Stimulated activated CD4-positive, alpha-beta T cell treated with anti-CD3 and anti-CD28 coated beads, Interleukin-1b, Interleukin-23, amount 100 ng/mL, for 24 hours (primary cell): ENCODE results near the gene HSPA5.
"Not testable (repeated sequence)": the region's sequence is repeated elsewhere in the genome, so short reads cannot be mapped to it uniquely, and the experiment has no call there.

ENCODE experiments used
- DNase-seq, 4 experiments: peaks; one replicate each; pipeline ENCODE4 v3.0.0-alpha.2; 2020; ENCODE audit warnings: low read depth in 4 of 4, low spot score in 1 of 4

The HSPA5 gene

DNA sequence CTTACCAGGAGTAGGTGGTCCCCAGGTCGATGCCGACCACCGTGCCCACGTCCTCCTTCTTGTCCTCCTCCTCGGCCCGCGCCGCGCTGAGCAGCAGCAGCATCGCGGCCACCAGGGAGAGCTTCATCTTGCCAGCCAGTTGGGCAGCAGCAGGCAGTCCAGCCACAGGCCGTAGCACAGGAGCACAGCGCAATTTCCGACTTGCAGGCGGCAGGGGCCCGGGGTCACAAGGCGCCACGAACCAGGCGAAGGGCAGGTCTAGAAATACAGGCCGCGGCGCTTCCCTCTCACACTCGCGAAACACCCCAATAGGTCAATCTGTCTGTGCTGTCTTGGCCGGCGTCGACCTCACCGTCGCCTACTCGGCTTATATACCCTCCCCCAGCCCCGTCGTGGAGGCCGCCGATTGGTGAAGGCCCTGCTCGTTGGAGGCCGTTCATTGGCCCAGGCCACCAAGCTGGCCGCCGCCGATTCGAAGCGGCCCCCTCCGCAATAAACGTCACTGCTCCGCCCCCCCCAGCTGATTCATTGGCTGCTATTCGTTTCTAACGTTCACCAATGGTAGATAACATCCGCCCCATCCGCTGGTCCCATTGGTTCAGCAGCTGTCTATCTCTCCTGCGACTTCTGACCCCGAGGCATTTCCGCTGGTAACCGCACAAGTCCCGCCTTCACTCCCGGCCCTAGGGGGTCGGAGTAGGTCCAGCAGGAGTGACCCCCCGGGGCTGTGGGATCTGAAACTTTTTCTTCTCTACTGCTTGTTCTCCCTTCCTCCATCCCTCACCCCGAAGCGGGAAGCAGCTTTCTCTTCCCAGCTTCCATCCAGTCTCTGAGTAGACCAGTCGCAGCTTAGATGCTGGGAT lies at the start of gene HSPA5:
Gene HSPA5 (minus strand): TSS at position 344 of the 863 bp plus-strand sequence. CDS start 217 bp downstream, at position 127.
- DNase-seq: peak; percentile 97 to 100 (median 100)

DNA sequence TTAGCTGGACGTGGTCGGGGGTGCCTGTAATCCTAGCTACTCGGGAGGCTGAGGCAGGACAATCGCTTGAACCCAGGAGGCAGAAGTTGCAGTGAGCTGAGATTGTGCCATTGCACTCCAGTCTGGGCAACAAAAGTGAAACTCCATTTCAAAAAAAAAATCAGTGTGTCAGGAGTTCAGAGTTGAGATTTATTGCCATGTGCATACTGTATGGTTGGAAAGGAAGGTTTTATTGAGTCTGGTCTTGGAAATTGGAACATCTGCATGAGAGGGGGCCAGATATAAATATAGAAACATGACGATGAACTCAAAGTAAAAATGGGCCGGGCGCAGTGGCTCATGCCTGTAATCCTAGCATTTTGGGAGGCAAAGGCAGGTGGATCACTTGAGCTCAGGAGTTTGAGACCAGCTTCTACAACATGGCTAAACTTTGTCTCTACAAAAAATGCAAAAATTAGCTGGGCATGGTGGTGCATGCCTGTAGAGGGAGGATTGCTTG lies 45.8 kb upstream of the HSPA5 start:
- not testable (repeated sequence) for DNase-seq

DNA sequence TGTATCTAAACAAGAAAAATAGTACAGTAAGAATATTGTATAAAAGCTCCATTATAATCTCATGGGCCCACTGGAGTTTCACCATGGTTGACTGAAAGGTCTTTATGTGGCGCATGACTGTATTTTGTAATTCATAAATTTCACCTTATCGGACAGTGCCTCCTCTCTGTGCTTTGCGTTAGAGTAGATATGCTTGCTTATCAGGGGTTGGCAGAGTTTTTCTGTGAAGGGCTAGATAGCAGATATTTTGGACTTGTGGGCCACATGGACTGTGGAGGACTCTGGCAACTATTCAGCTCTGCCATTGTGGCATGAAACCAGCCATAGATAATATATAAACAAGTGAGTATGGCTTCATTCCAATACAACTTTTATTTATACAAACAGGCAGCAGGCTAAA lies 43.7 kb upstream of the HSPA5 start:
- no peak for DNase-seq

DNA sequence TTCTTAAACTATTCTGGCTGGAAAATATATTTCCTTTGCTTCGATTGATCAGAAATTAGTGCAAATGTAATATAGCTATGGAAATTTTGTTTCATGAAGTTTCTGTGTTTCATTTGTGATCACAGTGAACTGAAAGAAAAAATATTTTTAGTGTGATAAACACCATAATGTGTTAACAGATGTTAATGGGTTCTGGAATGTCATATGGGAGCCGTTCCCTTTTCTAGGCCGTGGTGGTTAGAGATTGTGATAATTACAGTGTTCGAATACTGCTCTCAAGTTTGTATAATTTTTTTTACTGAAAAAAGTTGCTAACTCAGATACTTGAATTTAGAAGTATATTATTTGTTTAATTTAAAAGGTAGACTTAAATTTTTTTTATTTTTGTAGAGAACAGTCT lies 39.8 kb upstream of the HSPA5 start:
- DNase-seq: no peak

DNA sequence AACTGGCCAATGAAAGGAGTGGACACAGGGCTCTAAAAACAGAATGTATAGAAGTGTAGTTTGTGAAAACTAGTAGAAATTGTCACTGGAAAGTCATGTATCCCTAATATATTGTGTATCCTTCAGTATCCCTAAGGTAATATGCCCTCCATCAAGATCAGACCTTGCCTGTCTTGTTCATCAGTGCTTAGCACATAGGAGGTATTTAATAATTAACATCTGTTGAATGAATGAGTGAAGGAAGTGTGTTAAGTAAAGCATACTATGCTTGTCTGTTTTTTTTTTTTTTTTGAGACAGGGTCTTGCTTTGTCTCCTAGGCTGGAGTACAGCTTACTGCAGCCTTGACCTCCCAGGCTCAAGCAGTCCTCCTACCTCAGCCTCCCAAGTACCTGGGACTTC lies 36.3 kb upstream of the HSPA5 start:
- no peak for DNase-seq

DNA sequence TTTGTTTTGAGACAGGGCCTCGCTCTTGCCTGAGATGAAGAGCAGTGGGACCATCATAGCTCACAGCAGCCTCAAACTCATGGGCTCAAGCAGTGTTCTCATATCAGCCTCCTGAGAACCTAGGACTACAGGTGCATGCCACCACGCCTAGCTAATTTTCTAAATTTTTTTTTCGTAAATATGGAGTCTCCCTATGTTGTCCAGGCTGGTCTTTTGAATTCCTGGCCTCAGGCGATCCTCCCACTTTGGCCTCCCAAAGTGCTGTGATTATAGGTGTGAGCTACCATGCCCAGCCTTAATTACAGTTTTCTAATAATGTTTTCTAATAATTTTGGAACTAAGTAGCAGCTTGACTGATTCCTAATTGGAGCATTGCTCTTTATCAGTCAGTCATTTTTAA lies 35.6 kb upstream of the HSPA5 start:
- no peak for DNase-seq

DNA sequence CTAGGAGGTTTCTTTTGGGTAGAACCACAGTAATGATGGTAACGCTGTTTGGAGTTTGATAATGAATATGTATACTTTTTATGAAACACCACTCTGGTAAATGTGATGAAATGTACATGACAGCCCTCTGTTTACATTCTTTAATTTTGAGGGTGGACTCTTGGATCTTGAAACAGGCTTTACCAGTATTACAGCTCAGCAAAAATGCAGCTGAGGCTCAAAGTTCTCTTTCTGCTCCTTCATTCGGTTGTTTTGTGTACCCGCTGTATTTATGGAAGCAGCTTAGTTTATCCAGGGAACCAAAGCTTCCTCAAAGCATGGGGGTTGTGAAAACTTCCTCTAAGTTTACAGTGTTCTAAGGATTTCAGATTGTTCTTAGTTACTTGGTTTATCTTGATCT lies 31.6 kb upstream of the HSPA5 start:
- no peak for DNase-seq

DNA sequence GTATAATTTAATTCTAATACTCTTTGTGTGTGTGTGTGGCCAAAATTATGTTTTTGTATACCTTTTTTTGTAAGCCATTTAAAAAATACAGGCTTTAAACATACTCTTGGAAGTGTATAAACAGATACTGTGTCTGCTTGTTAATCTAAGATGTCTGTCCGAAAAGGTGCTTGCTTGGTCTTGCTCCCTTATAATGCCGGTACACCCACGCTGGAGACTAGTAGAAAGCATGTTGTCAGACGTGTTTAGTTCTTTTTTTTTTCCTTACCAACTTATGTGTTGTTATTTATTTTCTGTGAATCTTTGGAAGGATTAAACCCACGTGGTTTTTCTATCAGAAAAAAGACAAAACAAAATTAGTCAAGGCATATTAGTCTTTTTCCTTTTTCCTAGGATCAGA lies 29.9 kb upstream of the HSPA5 start:
- no peak for DNase-seq

DNA sequence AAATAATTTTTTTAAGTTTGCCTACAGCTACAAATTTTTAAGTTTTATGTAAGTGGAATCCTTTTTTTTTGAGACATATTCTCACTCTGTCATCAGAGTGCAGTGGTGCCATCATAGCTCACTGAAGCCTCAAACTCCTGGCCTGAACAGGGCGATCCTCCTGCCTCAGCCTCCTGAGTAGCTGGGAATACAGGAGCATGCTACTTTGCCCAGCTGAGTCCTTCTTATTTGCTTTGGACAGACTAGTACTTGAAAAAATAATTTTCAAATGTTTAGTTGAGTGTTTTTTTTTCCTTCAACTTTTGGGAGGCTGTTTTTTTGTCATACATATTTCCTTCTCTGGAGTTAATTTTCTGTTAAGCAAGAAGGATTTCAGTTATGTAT lies 27.9 kb upstream of the HSPA5 start:
- no peak for DNase-seq

DNA sequence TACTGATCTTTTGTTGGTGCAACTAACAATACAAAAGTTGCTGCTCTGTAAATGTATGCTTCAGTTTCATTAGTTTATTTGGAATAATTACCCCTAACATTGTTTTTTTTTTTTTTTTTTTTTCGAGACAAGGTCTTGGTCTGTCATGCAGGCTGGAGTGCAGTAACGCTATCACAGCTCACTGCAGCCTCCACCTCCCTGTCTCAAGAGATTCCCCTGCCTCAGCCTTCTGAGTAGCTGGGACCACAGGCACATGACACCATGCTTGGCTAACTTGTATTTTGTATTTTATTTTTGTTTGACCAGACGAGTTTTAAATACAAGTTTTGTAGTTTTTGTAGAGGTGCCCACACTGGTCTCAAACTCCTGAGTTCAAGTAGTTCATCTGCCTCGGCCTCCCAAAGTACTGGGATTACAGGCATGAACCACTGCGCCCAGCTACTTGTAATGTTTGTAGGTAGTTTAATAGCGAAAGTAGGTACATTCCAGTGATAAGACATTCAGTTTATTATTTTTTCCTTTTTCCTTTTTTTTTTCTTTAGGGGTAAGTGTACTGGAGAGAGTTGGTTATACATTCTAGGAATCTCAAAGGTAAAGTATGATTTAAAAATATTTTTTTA lies 27.4 kb upstream of the HSPA5 start:
- no peak for DNase-seq

DNA sequence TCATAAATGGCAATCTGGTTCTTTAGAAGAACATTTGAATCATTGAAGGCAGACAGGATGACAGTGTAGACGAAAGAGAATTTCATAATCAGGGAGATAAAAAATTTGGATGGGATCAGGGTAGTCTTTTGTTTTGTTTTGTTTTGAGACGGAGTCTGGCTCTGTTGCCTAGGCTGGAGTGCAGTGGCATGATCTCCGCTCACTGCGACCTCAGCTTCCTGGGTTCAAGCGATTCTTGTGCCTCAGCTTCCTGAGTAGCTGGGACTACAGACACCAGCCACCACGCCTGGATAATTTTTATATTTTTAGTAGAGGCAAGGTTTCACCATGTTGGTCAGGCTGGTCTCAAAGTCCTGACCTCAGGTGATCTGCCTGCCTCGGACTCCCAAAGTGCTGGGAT lies 22.9 kb upstream of the HSPA5 start:
- DNase-seq: not testable (repeated sequence)

DNA sequence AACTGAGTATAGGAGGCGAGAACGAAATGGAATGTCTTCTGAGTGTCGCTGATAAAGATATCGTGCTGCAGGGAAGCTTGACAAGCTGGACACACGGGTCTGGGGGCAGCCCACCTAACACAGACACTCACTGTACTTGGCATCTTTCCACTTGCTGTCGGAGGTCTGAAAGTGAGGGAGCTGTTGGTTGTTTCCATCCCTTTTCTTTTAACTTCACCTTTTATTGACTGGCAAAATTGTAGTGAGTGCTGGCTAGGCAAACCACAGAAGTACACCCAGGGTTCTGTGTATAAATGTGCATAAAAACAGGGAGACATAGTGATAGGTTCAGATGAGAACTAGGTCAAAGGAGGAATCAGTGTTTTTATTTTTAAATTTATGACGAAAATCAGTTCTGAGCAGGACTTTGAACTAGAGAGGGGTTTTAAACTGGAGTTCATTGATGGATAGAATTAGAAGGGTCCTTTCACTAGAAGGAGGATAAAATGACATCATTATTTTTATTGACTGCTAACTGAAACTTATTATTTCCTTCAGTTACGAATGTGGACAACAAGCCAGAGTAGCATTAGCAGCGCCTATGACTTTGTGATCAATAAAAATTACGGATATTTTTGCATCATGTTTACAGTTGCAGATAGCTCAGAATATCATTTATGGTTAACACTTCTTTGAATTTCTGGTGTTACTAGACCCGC lies 21.3 kb upstream of the HSPA5 start:
- no peak for DNase-seq

DNA sequence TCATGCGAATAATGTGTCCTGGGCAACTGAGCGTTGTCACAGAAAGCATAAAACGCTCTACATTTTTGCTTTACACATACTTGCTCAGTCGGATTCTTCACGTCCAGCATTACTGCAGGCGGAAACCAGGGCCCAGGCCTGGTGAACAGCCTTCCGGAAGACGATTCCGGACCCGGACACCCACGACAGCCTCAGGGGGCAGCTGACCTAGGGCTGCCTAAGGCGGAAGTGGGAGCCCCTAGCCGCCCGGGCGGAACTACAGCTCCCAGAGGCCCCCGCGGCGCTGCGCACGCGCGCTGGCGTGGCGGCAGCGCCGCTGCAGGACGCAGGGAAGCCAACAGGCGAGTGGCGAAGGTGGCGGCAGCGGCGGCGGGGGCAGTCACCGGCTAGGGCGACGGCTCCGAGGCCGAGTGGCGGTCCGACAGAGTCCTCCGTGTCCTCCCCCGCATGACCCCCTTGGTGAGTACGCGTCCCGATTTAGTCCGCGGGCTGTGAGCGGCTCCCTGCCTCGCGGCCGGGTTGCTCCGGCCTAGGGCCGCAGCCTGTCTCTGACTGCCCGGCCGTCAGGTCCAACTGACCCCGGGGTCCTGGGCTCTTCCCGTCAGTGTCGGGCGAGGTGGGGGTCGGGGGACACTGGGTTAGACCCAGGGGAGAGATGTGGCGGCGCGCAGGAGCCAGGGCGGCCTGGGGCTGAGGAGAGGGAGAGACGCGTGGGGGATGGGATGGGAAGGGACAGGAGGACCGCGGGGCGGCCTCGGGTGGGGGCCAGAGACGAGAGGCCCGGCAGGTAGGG lies 20.6 kb upstream of the HSPA5 start, which contains the start of gene GAPVD1:
Gene GAPVD1 (plus strand): TSS at position 326 of the 793 bp plus-strand sequence. CDS start 37,096 bp downstream, outside the sequence.
- peak; percentile 67 to 83 (median 77) for DNase-seq

DNA sequence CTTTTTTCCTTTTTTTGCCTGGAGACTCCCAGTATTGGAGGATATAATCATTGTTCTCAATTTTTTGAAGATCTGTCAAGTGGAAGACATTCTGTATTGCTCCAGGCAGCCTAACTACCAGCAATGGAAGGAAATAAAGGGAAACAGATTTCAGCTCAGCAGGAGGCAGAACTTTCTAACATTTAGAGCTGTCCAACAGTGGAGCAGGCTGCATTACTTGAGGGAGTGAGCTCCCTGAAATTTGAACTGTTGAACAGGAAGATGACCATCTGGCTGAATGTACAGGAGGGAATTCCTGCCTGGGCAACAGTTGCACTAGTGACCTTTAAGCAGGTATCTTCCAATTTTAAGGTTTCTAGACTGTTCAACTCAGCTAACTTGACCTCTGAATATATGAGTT lies 19.4 kb upstream of the HSPA5 start:
- DNase-seq: no peak

DNA sequence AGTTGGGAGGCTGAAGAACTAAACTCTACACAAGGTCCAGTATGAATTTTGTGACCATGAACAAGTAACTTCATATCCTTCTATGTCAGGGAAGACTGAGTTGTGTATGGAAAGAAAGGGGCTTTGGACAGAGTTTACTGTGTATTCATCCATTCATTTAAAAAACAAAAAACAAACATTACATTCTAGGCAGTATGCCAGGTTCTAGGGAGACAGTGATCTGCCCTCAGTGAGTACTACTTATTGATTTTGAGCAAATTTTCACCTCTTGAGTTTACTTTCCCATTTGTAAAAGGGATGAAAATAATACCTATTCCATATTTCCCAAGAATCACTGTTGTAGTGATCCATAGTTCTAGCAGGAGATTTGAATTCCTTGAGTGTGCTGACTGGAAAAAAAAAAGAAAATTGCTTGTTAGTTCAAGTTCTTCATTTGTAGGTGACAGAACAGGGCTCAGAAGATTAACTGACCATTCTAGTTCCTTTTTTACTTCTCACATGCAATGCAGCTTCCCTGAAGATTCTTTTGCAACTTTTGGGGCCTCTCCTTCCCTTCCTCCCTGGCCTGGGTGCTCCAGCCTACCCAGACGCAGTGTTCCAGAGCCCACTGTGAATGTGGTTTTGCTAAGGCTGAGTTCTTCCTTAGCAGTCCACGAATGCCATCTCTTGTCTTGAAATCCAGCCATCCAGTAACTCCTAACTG lies 17.8 kb upstream of the HSPA5 start:
- DNase-seq: no peak

DNA sequence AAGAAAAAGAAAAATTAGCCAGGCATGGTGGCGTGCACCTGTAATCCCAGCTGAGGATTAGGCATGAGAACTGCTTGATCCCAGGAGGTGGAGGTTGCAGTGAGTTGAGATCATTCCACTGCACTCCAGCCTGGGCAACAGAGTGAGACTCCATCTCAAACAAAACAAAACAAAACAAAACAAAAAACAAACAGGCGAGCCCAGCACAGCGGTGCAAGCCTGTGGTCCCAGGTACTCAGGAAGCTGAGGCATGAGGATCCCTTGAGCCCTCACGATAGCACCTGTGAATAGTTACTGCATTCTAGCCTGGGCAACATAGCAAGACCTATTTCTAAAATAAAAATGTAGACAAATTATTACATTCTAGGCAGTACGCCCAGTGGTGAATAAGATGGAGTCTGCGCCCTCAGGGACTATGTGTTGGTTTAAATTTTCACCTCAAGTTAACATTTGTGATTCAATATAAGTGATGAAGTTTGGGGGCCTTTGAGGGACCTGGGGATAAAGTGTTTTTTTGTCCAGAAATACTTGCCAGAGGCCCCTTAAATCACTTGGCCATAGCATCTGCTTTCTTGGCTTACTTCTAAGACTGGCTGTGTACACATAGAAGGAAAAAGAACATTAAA lies 17.1 kb upstream of the HSPA5 start:
- DNase-seq: no peak

DNA sequence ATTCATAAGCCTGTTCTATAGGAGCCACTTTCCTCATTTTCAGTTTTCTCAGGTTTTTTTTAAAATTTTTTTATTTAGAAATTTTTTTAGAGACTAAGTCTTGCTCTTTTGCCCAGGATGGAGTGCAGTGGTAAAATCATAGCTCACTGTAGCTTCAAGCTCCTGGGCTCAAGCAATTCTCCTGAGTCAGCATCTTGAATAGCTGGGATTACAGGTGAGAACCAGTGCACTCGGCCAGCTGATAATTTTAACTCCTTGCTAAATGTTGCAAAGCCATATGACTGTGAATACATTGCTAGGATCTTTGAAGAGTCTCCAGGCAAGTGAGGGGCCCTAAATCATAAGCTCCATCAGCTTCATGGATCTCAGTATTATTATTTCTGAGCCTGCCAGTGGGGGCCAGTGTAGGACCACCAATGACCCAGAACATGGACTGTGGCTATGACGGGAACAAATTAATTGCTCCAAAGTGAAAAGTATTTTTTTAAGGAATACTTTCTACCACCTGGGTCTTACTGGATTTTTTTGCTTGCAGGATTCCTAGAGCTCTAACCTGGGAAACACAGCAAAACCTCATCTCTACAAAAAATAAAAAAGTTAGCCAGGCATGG lies 14.7 kb upstream of the HSPA5 start:
- DNase-seq: no peak

DNA sequence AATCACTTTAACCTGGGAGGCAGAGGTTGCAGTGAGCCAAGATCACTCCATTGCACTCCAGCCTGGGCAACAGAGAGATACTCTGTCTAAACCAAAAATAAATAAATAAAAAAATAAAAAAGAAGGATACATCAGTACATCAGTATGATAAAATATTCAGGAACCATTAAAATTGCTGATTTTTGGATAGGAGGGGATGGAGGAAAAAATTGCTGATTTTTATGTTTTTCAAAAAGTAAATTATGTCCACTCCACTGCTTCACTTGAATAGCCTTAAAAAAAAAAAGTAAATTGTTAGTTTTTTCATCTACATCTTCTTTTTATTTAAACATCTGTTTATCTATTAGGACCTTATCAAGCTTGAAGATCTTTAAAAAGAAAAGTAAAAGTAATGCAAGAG lies 13.1 kb upstream of the HSPA5 start:
- no peak for DNase-seq

DNA sequence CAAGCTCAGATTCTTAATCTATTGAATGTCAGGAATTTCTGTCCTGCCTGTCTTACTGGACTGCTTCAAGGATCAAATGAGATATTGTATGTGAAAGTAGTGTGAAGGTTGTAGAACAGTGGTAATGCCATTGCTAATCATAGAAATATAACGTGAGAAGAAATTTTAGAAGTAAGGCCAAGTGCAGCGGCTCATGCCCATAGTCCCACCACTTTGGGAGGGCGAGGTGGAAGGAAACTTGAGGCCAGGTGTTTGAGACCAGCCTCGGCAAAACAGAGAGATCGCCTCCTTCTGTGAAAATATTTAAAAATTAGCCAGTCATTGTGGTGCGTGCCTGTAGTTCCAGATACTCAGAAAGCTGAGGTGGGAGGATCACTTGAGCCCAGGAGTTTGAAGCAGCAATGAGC lies 5.1 kb upstream of the HSPA5 start:
- no peak for DNase-seq
